ENCODE measurements around the gene TNS1. TPM values are rescaled to one million over a fixed set of nuclear protein-coding genes. Genes with fewer than 3 reads are reported as not detected.

Gene TNS1
- total and polyA plus RNA-seq, 10 of the 15 experiments (the other 5 are each of a cell fraction or from before 2014, with no cell fraction given) = 0.05 to 0.44 TPM; not detected in 8

DNA sequence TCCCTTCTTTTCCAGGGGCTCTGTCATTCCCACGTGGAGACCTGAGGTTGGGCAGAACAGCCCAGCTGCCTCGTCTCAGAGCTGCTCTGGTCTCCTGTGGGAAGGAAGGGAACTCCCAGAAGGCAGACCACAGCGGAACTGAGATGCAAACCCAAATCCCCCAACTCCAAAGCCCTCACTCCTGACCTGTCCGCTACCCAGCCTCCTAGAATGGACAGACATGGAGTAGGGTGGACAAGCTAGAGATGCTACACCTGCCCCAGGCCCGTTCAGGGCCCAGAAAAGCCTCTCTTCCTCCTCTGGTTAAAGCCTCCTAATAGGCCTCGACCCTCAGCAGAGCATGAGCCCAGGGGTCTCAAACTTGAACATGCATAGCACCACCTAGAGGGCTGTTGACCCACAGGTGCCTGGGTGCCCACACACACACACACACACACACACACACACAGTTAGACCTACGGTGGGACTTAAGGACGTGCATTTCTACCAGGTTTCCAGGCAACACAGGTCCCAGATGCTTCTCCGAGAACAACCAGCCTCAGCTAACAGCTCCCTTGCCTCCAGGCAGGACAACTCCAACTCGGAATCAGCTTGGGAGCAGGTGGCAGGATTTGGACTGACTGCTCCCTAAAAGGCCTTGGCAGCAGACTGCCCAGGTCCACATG lies 93.5 kb downstream of the TNS1 start:
- no peak for TF ChIP-seq LARP7 (IDR thresholded peaks at IDR 0.05)
- TF ChIP-seq, protein P1, sequence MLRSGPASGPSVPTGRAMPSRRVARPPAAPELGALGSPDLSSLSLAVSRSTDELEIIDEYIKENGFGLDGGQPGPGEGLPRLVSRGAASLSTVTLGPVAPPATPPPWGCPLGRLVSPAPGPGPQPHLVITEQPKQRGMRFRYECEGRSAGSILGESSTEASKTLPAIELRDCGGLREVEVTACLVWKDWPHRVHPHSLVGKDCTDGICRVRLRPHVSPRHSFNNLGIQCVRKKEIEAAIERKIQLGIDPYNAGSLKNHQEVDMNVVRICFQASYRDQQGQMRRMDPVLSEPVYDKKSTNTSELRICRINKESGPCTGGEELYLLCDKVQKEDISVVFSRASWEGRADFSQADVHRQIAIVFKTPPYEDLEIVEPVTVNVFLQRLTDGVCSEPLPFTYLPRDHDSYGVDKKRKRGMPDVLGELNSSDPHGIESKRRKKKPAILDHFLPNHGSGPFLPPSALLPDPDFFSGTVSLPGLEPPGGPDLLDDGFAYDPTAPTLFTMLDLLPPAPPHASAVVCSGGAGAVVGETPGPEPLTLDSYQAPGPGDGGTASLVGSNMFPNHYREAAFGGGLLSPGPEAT (IDR thresholded peaks at IDR 0.05; ENCODE audit: low read depth) = no peak
- no peak for TF ChIP-seq TARDBP (IDR thresholded peaks at IDR 0.05; ENCODE audit: borderline replicate concordance)
- TF ChIP-seq NR2C1 (IDR thresholded peaks at IDR 0.05) = no peak
- TF ChIP-seq, protein P2, sequence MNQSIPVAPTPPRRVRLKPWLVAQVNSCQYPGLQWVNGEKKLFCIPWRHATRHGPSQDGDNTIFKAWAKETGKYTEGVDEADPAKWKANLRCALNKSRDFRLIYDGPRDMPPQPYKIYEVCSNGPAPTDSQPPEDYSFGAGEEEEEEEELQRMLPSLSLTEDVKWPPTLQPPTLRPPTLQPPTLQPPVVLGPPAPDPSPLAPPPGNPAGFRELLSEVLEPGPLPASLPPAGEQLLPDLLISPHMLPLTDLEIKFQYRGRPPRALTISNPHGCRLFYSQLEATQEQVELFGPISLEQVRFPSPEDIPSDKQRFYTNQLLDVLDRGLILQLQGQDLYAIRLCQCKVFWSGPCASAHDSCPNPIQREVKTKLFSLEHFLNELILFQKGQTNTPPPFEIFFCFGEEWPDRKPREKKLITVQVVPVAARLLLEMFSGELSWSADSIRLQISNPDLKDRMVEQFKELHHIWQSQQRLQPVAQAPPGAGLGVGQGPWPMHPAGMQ (IDR thresholded peaks at IDR 0.05; ENCODE audit: borderline replicate concordance) = no peak
- no peak for TF ChIP-seq CBX3 (IDR thresholded peaks at IDR 0.05; ENCODE audit: borderline replicate concordance, low read depth)
- TF ChIP-seq EED (IDR thresholded peaks at IDR 0.05; ENCODE audit: low read depth) = no peak
- TF ChIP-seq, protein P3, sequence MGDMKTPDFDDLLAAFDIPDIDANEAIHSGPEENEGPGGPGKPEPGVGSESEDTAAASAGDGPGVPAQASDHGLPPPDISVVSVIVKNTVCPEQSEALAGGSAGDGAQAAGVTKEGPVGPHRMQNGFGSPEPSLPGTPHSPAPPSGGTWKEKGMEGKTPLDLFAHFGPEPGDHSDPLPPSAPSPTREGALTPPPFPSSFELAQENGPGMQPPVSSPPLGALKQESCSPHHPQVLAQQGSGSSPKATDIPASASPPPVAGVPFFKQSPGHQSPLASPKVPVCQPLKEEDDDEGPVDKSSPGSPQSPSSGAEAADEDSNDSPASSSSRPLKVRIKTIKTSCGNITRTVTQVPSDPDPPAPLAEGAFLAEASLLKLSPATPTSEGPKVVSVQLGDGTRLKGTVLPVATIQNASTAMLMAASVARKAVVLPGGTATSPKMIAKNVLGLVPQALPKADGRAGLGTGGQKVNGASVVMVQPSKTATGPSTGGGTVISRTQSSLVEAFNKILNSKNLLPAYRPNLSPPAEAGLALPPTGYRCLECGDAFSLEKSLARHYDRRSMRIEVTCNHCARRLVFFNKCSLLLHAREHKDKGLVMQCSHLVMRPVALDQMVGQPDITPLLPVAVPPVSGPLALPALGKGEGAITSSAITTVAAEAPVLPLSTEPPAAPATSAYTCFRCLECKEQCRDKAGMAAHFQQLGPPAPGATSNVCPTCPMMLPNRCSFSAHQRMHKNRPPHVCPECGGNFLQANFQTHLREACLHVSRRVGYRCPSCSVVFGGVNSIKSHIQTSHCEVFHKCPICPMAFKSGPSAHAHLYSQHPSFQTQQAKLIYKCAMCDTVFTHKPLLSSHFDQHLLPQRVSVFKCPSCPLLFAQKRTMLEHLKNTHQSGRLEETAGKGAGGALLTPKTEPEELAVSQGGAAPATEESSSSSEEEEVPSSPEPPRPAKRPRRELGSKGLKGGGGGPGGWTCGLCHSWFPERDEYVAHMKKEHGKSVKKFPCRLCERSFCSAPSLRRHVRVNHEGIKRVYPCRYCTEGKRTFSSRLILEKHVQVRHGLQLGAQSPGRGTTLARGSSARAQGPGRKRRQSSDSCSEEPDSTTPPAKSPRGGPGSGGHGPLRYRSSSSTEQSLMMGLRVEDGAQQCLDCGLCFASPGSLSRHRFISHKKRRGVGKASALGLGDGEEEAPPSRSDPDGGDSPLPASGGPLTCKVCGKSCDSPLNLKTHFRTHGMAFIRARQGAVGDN (IDR thresholded peaks at IDR 0.05) = no peak
- TF ChIP-seq YBX1 (IDR thresholded peaks at IDR 0.05) = no peak
- no peak for TF ChIP-seq ZNF24 (IDR thresholded peaks at IDR 0.05)
- TF ChIP-seq RELA (IDR thresholded peaks at IDR 0.05; ENCODE audit: borderline replicate concordance, partially characterized antibody) = no peak
- TF ChIP-seq, protein P4, sequence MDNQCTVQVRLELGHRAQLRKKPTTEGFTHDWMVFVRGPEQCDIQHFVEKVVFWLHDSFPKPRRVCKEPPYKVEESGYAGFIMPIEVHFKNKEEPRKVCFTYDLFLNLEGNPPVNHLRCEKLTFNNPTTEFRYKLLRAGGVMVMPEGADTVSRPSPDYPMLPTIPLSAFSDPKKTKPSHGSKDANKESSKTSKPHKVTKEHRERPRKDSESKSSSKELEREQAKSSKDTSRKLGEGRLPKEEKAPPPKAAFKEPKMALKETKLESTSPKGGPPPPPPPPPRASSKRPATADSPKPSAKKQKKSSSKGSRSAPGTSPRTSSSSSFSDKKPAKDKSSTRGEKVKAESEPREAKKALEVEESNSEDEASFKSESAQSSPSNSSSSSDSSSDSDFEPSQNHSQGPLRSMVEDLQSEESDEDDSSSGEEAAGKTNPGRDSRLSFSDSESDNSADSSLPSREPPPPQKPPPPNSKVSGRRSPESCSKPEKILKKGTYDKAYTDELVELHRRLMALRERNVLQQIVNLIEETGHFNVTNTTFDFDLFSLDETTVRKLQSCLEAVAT (IDR thresholded peaks at IDR 0.05) = no peak
- no peak for TF ChIP-seq GABPA (IDR thresholded peaks at IDR 0.05; ENCODE audit: low read depth)
- no peak for TF ChIP-seq ESRRA (IDR thresholded peaks at IDR 0.05; ENCODE audit: low read length)
- TF ChIP-seq NFIC (IDR thresholded peaks at IDR 0.05; ENCODE audit: low read depth, low read length) = no peak
- no peak for TF ChIP-seq HDAC6 (IDR thresholded peaks at IDR 0.05; ENCODE audit: unreplicated experiment)
- Histone ChIP-seq H3K9ac (ENCODE audit: control insufficient read depth, insufficient read depth, low read length) (no peak overlapping the region), H2AFZ (ENCODE audit: control insufficient read depth, low read depth, low read length) (no peak overlapping the region), H3K9me3 (replicated peaks; ENCODE audit: control insufficient read depth, insufficient read depth, low read length) (no peaks in the 10 kb centered on the region), H3K27ac (ENCODE audit: control insufficient read depth, insufficient read depth) (no peak overlapping the region), H3K4me1 (ENCODE audit: control insufficient read depth, insufficient read depth, low read length) (no peaks in the 10 kb centered on the region), H3K4me3 (no peak overlapping the region), H3K36me3 (ENCODE audit: control insufficient read depth in 2 of 2, insufficient read depth in 2 of 2, low read length in 1 of 2) (no peaks in the 10 kb centered on the region), H3K27me3 (replicated peaks in 1 of 2; ENCODE audit: control insufficient read depth in 2 of 2, insufficient read depth in 2 of 2, low read length in 1 of 2) (peaks cover 4 to 7% of the 10 kb centered on the region in 2 experiments), H3K79me2 (ENCODE audit: control insufficient read depth, insufficient read depth, low read length) (no peaks in the 10 kb centered on the region), H3K4me2 (ENCODE audit: control insufficient read depth, insufficient read depth) (no peak overlapping the region), H4K20me1 (ENCODE audit: control insufficient read depth, insufficient read depth) (no peaks in the 10 kb centered on the region)
- no peak for ATAC-seq
- FAIRE-seq = no peak
- 8% methylated on average over 10 of the region's 10 CpGs for WGBS (ENCODE audit: insufficient coverage, insufficient replicate concordance, low lambda C conversion rate, missing lambda C conversion rate)
- SMC1A ChIA-PET (ENCODE audit: uncharacterized antibody, unreplicated experiment) = interaction anchor here (0.7 kb wide), 1 partner anchor 118 kb away, joined by 3 read pairs; no protein-coding TSS in a partner anchor
- CTCF ChIA-PET = no interaction called here
- in situ Hi-C loops (cut with MboI) (no loop called here), intact Hi-C loops (cut with micrococcal nuclease; ENCODE audit: unreplicated experiment) (no loop called here)
- DNase-seq (ENCODE audit: low read depth, low spot score) = no peak
- no TSS peak for BruUV-seq (replicated peaks)
- POLR2A ChIA-PET = no interaction called here
- RAD21 ChIA-PET (ENCODE audit: unreplicated experiment) = no interaction called here
